HG02623 (cell line): ENCODE results near the gene TSKS.

Source experiments
- ATAC-seq: cut with Tn5 transposase; IDR thresholded peaks from one replicate; pipeline ENCODE4 v1.9.1; 2021; ENCODE audit warnings: moderate library complexity; ENCODE audit not compliant: unreplicated experiment

The TSKS gene, protein sequence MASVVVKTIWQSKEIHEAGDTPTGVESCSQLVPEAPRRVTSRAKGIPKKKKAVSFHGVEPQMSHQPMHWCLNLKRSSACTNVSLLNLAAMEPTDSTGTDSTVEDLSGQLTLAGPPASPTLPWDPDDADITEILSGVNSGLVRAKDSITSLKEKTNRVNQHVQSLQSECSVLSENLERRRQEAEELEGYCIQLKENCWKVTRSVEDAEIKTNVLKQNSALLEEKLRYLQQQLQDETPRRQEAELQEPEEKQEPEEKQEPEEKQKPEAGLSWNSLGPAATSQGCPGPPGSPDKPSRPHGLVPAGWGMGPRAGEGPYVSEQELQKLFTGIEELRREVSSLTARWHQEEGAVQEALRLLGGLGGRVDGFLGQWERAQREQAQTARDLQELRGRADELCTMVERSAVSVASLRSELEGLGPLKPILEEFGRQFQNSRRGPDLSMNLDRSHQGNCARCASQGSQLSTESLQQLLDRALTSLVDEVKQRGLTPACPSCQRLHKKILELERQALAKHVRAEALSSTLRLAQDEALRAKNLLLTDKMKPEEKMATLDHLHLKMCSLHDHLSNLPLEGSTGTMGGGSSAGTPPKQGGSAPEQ

GRCh38 chr19:49763230-49763629, at the start of gene TSKS:
TSKS (minus strand) TSS chr19:49763306; CDS start chr19:49763247, 59 bp downstream.
- ATAC-seq = no peak

GRCh38 chr19:49812452-49812996, 49.4 kb upstream of the TSKS start:
- ATAC-seq = no peak

DNA sequence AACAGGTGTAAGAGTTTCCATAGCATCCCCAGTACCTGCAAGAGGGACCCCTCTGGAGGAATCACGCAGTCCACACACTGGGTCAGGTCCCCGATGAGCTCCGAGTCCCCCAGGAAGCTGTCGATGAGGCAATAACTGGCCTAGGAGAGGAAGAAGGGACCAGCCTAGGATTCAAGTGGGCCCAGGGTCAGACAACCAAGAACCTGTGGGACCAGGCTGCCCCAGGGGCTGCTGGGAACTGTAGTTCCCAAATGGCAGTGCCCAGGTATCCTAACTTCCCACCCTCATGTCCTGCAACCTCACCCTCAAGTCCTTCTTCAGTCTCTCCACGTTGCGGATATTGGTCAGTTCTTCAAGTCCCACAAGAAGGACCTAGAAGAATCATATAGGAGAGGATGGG, 48.2 kb upstream of the TSKS start:
- ATAC-seq = no peak

DNA sequence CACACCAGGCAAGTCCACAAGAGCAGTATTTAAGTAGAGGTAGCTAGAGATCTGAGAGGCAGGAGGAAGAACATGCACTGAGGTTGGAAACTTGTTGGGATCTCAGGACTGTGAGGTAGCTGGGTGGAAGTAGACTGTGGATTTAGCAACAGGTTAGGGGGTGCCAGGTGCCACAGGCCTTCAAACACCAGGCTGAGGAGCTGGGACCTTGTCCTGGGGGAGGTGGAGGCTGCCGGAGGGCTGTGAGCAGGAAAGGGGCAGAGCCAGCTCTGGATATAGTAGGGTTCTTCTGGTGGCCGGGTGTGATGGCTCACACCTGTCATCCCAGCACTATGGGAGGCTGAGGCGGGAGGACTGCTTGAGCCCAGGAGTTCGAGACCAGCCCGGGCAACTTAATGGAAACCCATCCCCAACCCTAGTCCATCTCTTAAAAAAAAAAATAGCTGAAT, 46.9 kb upstream of the TSKS start:
- ATAC-seq = no peak

DNA sequence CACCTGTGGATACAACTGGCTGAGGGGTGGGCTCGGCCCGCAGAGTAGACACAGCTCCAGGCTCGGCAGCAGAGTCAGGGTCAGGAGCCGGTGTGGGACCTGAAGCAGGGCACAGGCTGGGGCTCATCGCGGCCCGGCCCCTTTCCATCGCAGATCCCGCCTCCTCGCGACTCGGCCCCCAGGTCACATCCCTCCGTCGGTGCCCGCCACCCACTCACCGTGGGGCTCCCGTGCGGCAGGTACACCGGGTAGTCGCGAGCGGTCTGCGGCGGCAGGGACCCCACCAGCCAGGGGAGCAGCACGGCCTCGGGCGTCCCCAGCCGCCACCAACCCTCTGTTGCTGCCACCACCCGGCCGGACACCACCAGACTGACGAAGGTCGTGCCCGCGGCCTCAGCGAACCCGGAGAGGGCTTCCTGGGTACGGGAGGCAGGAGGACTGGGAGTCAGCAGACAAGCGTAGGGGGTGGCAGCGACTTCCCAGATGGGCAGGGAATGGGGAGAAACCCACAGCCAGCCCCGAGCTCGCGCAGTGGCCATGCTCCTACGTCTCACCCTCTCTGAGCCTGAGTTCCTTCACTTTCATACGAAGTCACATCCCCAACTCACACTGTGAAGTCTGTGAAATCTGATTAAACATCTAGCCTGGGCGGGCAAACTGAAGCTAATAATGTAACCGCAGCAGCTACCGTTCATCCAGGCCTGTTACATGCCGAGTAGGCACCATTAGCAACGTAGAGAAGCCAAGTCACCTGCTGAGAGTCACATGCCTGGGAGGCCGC, 46.2 kb upstream of the TSKS start:
- no peak for ATAC-seq

GRCh38 chr19:49808711-49809159, 45.6 kb upstream of the TSKS start:
- no peak for ATAC-seq

GRCh38 chr19:49807904-49808675, 45.0 kb upstream of the TSKS start:
- no peak for ATAC-seq

- ATAC-seq = no peak
Measured at GRCh38 chr19:49807058-49807903, 44.2 kb upstream of the TSKS start.

GRCh38 chr19:49806620-49806959, 43.5 kb upstream of the TSKS start:
- no peak for ATAC-seq

GRCh38 chr19:49805822-49806619, 42.9 kb upstream of the TSKS start:
- no peak for ATAC-seq

GRCh38 chr19:49803529-49803856, 40.4 kb upstream of the TSKS start:
- ATAC-seq = no peak

GRCh38 chr19:49802836-49803528, 39.9 kb upstream of the TSKS start:
- ATAC-seq = no peak

DNA sequence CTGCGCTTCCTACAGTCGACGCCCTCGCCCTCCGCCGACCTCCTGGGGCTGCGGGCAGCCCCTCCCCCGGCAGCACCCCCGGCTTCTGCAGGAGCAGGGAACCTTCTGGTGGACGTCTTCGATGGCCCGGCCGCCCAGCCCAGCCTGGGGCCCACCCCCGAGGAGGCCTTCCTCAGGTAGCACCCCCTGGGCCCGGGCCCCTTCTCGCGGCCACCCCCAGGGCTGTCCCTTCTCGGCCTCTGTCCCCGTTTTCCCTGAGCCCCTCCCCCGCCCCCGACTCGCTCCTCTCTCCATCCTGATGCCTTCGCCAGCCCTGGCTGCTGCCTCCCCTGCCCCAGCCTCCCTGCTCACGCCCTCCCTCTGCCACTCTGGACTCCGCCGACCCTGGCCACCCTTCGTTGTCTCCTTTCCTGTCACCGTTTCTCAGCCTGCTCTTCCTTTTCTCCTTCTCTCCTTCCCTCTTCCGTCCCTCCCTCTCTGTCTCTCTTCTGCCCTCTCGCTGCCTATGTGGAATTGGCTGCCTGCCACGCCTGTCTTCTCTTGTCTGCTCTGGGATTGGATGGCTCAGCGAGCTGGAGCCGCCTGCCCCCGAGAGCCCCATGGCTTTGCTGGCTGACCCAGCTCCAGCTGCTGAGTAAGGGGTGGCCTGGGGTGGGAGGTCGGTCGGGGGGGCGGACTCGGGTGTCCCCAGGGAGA, 39.0 kb upstream of the TSKS start:
- ATAC-seq = no peak

DNA sequence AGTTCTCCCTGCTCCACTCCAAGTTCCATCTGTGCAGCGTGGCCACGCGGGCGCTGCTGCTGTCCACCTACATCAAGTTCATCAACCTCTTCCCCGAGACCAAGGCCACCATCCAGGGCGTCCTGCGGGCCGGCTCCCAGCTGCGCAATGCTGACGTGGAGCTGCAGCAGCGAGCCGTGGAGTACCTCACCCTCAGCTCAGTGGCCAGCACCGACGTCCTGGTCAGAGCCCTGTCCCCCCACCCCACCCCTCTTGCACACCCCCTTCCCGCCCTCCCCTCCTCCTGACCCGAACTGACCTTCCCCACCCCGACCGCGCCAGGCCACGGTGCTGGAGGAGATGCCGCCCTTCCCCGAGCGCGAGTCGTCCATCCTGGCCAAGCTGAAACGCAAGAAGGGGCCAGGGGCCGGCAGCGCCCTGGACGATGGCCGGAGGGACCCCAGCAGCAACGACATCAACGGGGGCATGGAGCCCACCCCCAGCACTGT, 38.3 kb upstream of the TSKS start:
- no peak for ATAC-seq

DNA sequence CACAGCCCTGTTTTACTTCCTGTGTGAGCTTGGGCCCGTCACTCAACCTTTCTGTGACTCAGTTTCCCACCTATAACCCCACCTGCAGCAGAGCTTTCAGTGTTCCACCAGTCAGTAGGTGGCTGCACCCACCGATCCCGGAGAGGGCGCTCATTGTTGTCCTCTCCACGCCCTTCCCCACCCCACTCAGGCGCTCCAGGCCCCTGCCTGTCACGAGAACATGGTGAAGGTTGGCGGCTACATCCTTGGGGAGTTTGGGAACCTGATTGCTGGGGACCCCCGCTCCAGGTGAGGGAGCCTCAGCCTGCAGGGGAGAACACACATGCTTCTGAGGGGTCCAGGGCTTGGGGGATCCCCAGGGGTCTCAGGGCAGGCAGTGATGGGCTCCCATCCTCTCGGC, 37.7 kb upstream of the TSKS start:
- ATAC-seq = no peak

DNA sequence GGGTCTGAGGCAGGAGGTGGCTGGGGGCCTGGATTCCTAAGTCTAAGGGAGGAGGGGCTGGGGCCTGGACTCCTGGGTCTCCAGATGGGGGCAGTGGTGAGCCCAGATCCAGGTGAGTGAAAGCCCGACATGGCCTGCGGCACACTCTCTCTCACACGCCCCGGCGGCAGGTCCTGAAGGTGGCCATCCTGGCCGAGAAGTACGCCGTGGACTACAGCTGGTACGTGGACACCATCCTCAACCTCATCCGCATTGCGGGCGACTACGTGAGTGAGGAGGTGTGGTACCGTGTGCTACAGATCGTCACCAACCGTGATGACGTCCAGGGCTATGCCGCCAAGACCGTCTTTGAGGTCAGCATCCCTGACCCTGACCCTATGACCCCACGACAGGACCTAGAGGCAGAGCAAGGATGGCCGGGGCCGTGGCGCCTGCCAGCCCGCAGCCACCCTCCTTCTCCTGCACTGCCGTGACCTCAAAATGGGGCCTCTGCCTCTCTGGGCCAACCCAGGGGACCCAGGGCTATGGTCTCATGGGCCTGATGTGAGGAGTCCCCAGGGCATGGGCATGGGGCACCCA, 36.8 kb upstream of the TSKS start:
- no peak for ATAC-seq

GRCh38 chr19:49799271-49799797, 36.2 kb upstream of the TSKS start:
- ATAC-seq = no peak
